K562 (cell line): Measurements from ENCODE around the gene WDR45B. TPM values are rescaled to one million over a fixed set of nuclear protein-coding genes. Genes with fewer than 3 reads are reported as not detected.
A peak's percentile ranks its signal among the peaks of the same experiment; 100 is the strongest.

ENCODE experiments used
- ATAC-seq: fragments of 200-7000 bp; cut with Tn5 transposase; 3 replicates; pipeline ENCODE4 v1.9.1; 2020; ENCODE audit warnings: moderate library complexity
- BruUV-seq: library from RNA; stranded (reverse); fragments of 400-500 nt; replicated peaks from 2 replicates; lab custom pipeline; 2021; lab: Mats Ljungman, UMichigan
- CTCF ChIA-PET: fragments of 300-600 bp; formaldehyde crosslinking; extraction: SDS; loops from one replicate; lab custom pipeline; 2021; ENCODE audit warnings: low intra/inter-chr PET ratio; lab: Yijun Ruan, JAX
- POLR2A ChIA-PET: fragments of 300-600, 350-650 bp; sonication (Branson Sonifier 250); formaldehyde crosslinking; extraction: SDS; loops from one replicate; lab custom pipeline; 2021; ENCODE audit warnings: antibody characterized with exemption, inconsistent platforms; lab: Yijun Ruan, JAX
- DNase-seq, 4 experiments: peaks; one replicate each; pipeline versions ENCODE4 v3.0.0 to v3.0.0-alpha.2; 2011 to 2018; ENCODE audit warnings: low spot score in 3 of 4, mixed read lengths in 3 of 4; ENCODE audit errors: extremely low read depth in 1 of 4
- FAIRE-seq: peaks from 2 replicates; lab custom pipeline; 2011; peaks lifted over from hg19 to GRCh38; lab: Jason Lieb, UNC
- H2AFZ ChIP-seq: 2 replicates; pipeline ENCODE4 v1.6.0; 2011; ENCODE audit warnings: low read depth, low read length, control low read depth, inconsistent platforms
- H3K27ac ChIP-seq: fragments of 200-600 bp; 3 replicates; pipeline ENCODE4 v1.8.0; 2011; ENCODE audit warnings: low read depth, mild to moderate bottlenecking, control low read depth, inconsistent platforms, low read length, moderate library complexity, mixed read lengths; ENCODE audit errors: extremely low read depth
- H3K27me3 ChIP-seq, 2 experiments: fragments of 300-600 bp in 1 of 2; 2 replicates in 1 of 2; 3 replicates in 1 of 2; pipeline versions ENCODE4 v1.6.0 to v1.8.0; 2011; ENCODE audit warnings: inconsistent platforms in 2 of 2, low read length in 2 of 2, mild to moderate bottlenecking in 1 of 2, mixed read lengths in 1 of 2, moderate library complexity in 1 of 2; ENCODE audit not compliant: control insufficient read depth in 2 of 2, insufficient read depth in 2 of 2
- H3K36me3 ChIP-seq: fragments of 300-600 bp; 3 replicates; pipeline ENCODE4 v1.8.0; 2011; ENCODE audit warnings: mild to moderate bottlenecking, low read length, inconsistent platforms; ENCODE audit not compliant: control insufficient read depth, insufficient read depth
- H3K4me1 ChIP-seq, 2 experiments: fragments of 200-600 bp in 1 of 2; replicated peaks in 1 of 2; 2 replicates in 1 of 2; 3 replicates in 1 of 2; pipeline versions ENCODE4 v1.5.1 to v1.8.0; 2011; ENCODE audit warnings: inconsistent platforms in 2 of 2, low read length in 2 of 2, mild to moderate bottlenecking in 1 of 2, mixed read lengths in 1 of 2, moderate library complexity in 1 of 2; ENCODE audit not compliant: control insufficient read depth in 2 of 2, insufficient read depth in 2 of 2
- H3K4me2 ChIP-seq: 2 replicates; pipeline ENCODE4 v1.6.1; 2011; ENCODE audit warnings: low read length, control low read depth, inconsistent platforms, mixed read lengths; ENCODE audit not compliant: insufficient read depth
- H3K4me3 ChIP-seq: fragments of 200-600 bp; sonication (generic), shearing (Covaris generic); 2 replicates; pipeline ENCODE4 v1.5.1; 2016; ENCODE audit warnings: control low read depth, inconsistent platforms
- H3K79me2 ChIP-seq: fragments of 200-600 bp; 3 replicates; pipeline ENCODE4 v1.8.0; 2011; ENCODE audit warnings: low read length, inconsistent platforms; ENCODE audit not compliant: control insufficient read depth, insufficient read depth
- H3K9ac ChIP-seq, 2 experiments: 2 replicates each; pipeline versions ENCODE4 v1.6.0 to v1.6.1; 2011; ENCODE audit warnings: low read depth in 2 of 2, low read length in 2 of 2, control low read depth in 1 of 2, inconsistent platforms in 1 of 2, mild to moderate bottlenecking in 1 of 2, mixed read lengths in 1 of 2; ENCODE audit not compliant: insufficient read depth in 1 of 2
- H3K9me1 ChIP-seq: one replicate; pipeline ENCODE4 v1.6.0; 2011; ENCODE audit warnings: inconsistent platforms, mild to moderate bottlenecking, low read length, moderate library complexity; ENCODE audit not compliant: control insufficient read depth, insufficient read depth
- H3K9me3 ChIP-seq: replicated peaks from 2 replicates; pipeline ENCODE4 v1.5.1; 2011; ENCODE audit warnings: low read depth, low read length, inconsistent platforms; ENCODE audit not compliant: control insufficient read depth, insufficient read depth
- H4K20me1 ChIP-seq: replicated peaks from 2 replicates; pipeline ENCODE4 v1.6.1; 2011; ENCODE audit warnings: low read length, inconsistent platforms, mixed read lengths; ENCODE audit not compliant: control insufficient read depth, insufficient read depth
- CHAMP1 ChIP-seq: fragments of 450-650 bp; IDR thresholded peaks from 2 replicates; pipeline ENCODE4 v1.6.1; 2016; ENCODE audit warnings: mild to moderate bottlenecking
- GTF2A2 ChIP-seq: IDR thresholded peaks from 2 replicates; pipeline ENCODE4 v1.6.1; 2016; ENCODE audit warnings: mild to moderate bottlenecking, missing genetic modification characterization, missing compliant biosample characterization
- KDM1A ChIP-seq, 2 experiments: fragments of 450-650 bp; IDR thresholded peaks; 2 replicates each; pipeline ENCODE4 v1.6.1; 2016; ENCODE audit warnings: mild to moderate bottlenecking in 2 of 2
- KDM4B ChIP-seq, 2 experiments: fragments of 450-650 bp in 1 of 2; sonication (generic) in 1 of 2; IDR thresholded peaks; 2 replicates each; pipeline ENCODE4 v1.6.1; 2016 to 2017; ENCODE audit warnings: borderline replicate concordance in 2 of 2, antibody characterized with exemption in 1 of 2, low read depth in 1 of 2, mild to moderate bottlenecking in 1 of 2
- MAX ChIP-seq: sonication (generic); formaldehyde crosslinking; IDR thresholded peaks from 2 replicates; pipeline ENCODE4 v1.9.0; 2022; ENCODE audit warnings: mild to moderate bottlenecking, missing genetic modification reagents
- MYC ChIP-seq, 2 experiments: fragments of 250-450 bp in 1 of 2; sonication (Bioruptor Pico) in 1 of 2; IDR thresholded peaks; 2 replicates each; pipeline versions ENCODE4 v1.5.1 to v1.6.1; 2012 to 2021; ENCODE audit warnings: low read depth in 2 of 2, borderline replicate concordance in 1 of 2, improper control_type of control experiment in 1 of 2, low read length in 1 of 2, mild to moderate bottlenecking in 1 of 2, moderate library complexity in 1 of 2
- STAG1 ChIP-seq: sonication (generic); formaldehyde crosslinking; IDR thresholded peaks from 2 replicates; pipeline ENCODE4 v1.5.0; 2020; ENCODE audit warnings: missing genetic modification reagents, borderline replicate concordance
- ZC3H4 ChIP-seq: sonication (generic); formaldehyde crosslinking; IDR thresholded peaks from 2 replicates; pipeline ENCODE4 v1.9.0; 2021; ENCODE audit warnings: missing genetic modification reagents, borderline replicate concordance
- ZFP91 ChIP-seq: sonication (generic); formaldehyde crosslinking; IDR thresholded peaks from 2 replicates; pipeline ENCODE4 v1.8.0; 2022; ENCODE audit warnings: mild to moderate bottlenecking, missing genetic modification reagents
- WGBS: fragments of 100-300 bp; shearing (Covaris generic); methylation state at CpG from one replicate; pipeline ENCODE4 v1.1.6; 2016; ENCODE audit warnings: low coverage, mixed read lengths; ENCODE audit not compliant: insufficient coverage; ENCODE audit errors: missing lambda C conversion rate; 5-methylcytosine and 5-hydroxymethylcytosine counted together
- in situ Hi-C: fragments of 300-500 bp; cut with MboI; formaldehyde crosslinking; loops from 4 replicates; pipeline ENCODE4 v1.15.0; 2018; ENCODE audit warnings: inconsistent platforms, mixed read lengths
- intact Hi-C: fragments of 100-400 bp; cut with micrococcal nuclease; formaldehyde crosslinking; loops from 2 replicates; pipeline ENCODE4 v1.14.2; 2022
- polyA plus RNA-seq, 8 experiments: library from polyadenylated mRNA; depleted of rRNA in 4 of 8; stranded (reverse) in 5 of 8; unstranded in 3 of 8; fragments of >200 nt; fragmentation: Nextera tagmentation in 2 of 8; fragmentation: Illumina TruSeq in 1 of 8; extraction: Ambion mirVana in 2 of 8; extraction: Trizol in 1 of 8; gene quantifications; 2 replicates each; pipeline versions ENCODE4 v1.2.1 to v1.2.3, GENCODE V29; 2011 to 2014; ENCODE audit warnings: inconsistent platforms in 1 of 8, missing spikeins in 1 of 8
- total RNA-seq, 7 experiments: library from RNA; depleted of rRNA in 6 of 7; stranded (reverse); fragments of >200 nt in 6 of 7; fragmentation: Illumina TruSeq in 2 of 7; extraction: Trizol in 2 of 7; gene quantifications; 2 replicates each; pipeline versions ENCODE4 v1.2.1 to v1.2.3, GENCODE V29; 2011 to 2021; ENCODE audit warnings: low replicate concordance in 1 of 7

WDR45B gene
- total and polyA plus RNA-seq, 9 of the 15 experiments (the other 6 are each of a cell fraction or from before 2014, with no cell fraction given): 0.72 to 74.4 (median 35.9) TPM

GRCh38 chr17:82661717-82662683, 13.8 kb upstream of the WDR45B start (continued):
- TF ChIP-seq CHAMP1: no peak

- no peak for TF ChIP-seq KDM4B (IDR thresholded peaks at IDR 0.05; ENCODE audit: borderline replicate concordance in 2 of 2, low read depth in 1 of 2)
- TF ChIP-seq KDM1A (IDR thresholded peaks at IDR 0.05): peak in 1 of 2 experiments; percentile 49; a peak in 1 of 4 replicates
- peak; percentile 54; the same call in 1 of the 2 replicates for TF ChIP-seq ZC3H4 (CRISPR knock-in tag)
- TF ChIP-seq MAX (CRISPR knock-in tag): 0 out of 2 replicates have a peak, but pooled peaks have one; percentile 34
- TF ChIP-seq ZFP91 (CRISPR knock-in tag): no peak
- no peak for TF ChIP-seq STAG1 (CRISPR knock-in tag)
- no peak for TF ChIP-seq MYC (IDR thresholded peaks at IDR 0.05; ENCODE audit: low read depth, low read length)
- no peak for TF ChIP-seq MYC (CRISPR knock-in tag; IDR thresholded peaks at IDR 0.05; ENCODE audit: borderline replicate concordance, low read depth)
- no peak for TF ChIP-seq GTF2A2 (tag)
- BruUV-seq: no TSS peak
- POLR2A ChIA-PET: no interaction called here
- in situ Hi-C loops (no loop called here), intact Hi-C loops (no loop called here)
- 35% methylated on average over 15 of the region's 15 CpGs for WGBS
- H3K4me2 ChIP-seq: no peak overlapping the region
- H3K27me3 ChIP-seq: peaks cover 5 to 32% of the 10 kb centered on the region in 2 experiments; a peak in 3 of 5 replicates
- no peaks in the 10 kb centered on the region for H3K36me3 ChIP-seq
- H4K20me1 ChIP-seq: no peaks in the 10 kb centered on the region
- H3K79me2 ChIP-seq: no peaks in the 10 kb centered on the region
- H3K4me3 ChIP-seq: no peak overlapping the region
- CTCF ChIA-PET: no interaction called here
- no peak for ATAC-seq
- H3K9me1 ChIP-seq: no peaks in the 10 kb centered on the region
- no peak overlapping the region for H3K9ac ChIP-seq
- DNase-seq: no peak
- FAIRE-seq: no peak
- no peak overlapping the region for H2AFZ ChIP-seq
- H3K4me1 ChIP-seq: peaks cover 0 to 41% of the 10 kb centered on the region in 2 experiments; a peak in 2 of 5 replicates
- H3K27ac ChIP-seq: no peak overlapping the region
- peaks cover 10% of the 10 kb centered on the region for H3K9me3 ChIP-seq
These were observed 11.6 kb upstream of the WDR45B start for GRCh38 chr17:82659886-82660285.
